ENCODE results near the gene MYH9.
"Not testable (repeated sequence)": the region's sequence is repeated elsewhere in the genome, so short reads cannot be mapped to it uniquely, and the experiment has no call there.

MYH9 gene

DNA sequence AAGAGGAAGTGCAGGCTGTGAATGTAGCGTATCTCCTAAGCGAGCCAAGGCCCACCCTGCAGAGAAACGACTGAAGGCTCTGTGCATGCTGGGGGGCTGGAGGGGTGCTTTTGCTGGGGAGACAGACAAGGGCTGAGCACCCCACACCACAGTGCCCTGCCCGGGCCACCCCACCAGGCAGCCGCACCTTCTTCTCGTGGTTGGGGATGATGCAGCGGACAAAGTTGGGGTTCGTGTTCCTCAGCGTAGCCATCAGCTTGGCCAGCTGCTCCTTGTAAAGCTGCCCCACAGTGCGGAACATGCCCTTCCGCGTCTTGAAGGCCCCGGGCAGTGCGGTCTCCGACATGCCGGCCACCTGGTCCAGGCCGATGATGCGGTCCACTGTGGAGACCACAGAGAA, 81.5 kb downstream of the MYH9 start:
- no peak for DNase-seq

- no peak for DNase-seq
Measured at GRCh38 chr22:36305813-36306212, 82.0 kb downstream of the MYH9 start.

DNA sequence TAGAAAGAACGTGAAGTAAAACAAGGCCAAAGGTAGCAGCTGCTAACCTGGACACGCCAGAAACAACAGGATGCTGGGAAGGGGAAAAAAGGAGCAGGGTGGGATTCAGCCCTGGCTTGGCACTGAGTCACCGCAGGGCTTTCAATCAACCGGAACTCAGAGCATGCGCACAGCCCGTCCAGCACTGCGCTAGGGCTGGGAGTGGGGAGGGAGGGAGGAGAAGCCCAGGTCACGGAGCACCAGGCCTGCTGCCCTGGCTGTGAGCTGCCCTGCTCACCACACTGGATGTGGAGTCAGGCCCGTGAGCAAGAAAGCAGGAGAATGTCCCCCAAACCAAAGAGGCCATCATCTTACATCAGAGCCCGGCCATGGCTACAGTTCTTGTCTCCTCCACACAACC, 83.3 kb downstream of the MYH9 start:
- no peak for DNase-seq

DNA sequence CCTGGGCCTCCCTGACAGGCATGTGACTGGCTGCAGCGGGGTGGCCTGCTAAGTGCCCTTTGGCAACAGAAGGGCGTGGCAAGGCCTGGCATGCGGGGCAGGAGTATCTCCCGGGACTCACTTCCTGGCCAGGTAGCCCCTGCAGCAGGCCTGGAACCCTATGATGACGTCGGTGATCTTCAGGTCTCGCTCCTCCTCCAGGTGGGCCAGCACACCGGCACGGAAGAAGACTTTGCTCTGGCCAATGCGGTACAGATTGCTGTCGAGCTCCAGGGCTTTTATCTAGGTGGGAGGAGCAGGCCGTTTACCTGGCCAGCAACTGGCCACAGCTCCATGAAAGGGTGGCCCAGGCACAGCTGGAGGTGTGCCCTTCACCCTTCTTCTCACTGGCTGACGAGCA, 83.9 kb downstream of the MYH9 start:
- DNase-seq: no peak

DNA sequence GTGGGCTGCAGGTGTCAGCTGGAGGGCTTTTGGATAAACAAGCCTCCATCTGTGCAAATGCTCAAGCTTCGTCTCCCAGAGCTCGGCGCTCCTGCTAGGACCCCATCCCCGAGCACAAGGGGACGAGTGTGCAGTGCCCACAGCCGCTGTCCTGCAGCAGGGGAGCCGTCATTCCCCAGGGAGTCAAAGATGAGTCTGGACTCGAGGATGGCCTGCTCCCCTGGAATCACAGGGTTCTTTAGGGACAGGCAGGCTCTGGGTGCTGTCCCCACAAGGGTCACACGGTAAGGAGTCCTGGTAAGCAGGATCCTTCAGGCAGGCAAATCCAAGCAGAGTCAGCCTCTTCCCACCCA, 84.7 kb downstream of the MYH9 start:
- no peak for DNase-seq

DNA sequence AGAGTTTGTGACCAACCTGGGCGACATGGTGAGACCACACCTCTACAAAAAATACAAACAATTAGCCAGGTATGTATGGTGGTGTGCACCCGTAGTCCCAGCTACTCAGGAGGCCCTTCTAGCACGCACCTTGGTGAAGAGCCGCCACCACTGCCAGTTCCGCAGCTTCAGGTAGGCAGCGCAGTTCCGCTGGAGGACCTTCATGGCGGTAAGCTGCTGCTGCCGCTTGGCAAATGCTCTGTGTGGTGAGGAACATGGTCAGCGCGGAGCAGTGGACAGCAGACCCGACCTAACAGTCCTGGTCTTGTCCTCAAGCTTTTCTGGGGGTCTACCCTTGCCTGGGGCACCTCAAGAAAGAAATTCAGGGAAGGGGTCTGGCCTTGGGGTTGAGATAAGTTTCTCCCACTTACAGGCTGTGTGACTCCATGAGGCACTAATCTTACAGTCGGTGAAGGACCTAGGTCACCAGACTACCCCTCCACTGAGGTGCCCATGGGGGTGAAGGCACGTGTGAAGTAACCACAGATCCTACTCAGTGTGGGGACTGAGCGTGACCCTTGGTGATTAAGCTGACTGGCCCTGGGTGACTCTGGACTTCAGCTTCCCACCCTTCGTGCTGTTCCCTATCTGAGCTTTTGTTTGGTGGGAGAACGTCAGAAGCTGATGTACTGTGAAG, 85.2 kb downstream of the MYH9 start:
- no peak for DNase-seq

GRCh38 chr22:36301851-36302250, 85.9 kb downstream of the MYH9 start:
- DNase-seq: no peak

GRCh38 chr22:36301384-36301828, 86.4 kb downstream of the MYH9 start:
- peak; percentile 83 for DNase-seq

GRCh38 chr22:36300396-36301212, 87.2 kb downstream of the MYH9 start:
- DNase-seq: no peak

DNA sequence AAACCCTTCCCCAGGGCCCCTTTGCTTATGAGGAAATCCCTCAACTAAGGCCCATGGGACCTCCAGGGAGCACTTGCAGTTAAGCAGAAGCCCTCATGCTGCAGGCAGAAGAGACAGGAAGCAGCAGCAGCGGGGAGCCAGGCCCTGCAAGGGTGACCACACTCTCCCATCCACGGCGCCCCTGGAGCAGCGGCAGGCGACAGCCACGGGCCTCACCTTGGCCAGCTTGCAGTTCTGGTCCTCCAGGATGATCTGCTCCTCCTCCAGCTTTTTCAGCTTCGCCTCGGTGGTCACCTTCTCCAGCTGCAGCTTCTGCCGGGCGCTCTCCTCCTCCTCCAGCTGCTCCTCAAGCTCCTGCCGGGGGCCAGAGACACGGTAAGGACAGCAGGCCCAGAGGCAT, 87.9 kb downstream of the MYH9 start:
- no peak for DNase-seq

DNA sequence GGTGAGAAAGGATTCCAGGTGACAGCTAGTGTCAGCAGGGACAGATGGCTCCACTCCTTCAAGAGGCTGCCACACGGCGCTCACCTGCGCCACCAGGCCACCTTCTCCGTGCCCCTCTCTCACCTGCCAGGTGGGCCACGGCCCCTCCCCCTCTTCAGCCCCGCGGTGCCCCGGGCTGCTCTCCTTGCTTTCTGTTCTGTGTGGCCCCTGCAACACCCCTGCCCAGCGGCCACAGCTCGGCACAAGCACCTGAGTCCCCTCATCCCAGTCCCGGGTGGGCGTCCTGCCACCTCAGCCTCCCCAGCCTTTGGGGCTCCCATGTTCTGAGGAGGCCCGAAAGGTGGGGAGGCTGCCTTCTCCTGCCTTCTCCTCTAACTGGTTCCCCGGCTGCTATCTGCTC, 88.5 kb downstream of the MYH9 start:
- no peak for DNase-seq

DNA sequence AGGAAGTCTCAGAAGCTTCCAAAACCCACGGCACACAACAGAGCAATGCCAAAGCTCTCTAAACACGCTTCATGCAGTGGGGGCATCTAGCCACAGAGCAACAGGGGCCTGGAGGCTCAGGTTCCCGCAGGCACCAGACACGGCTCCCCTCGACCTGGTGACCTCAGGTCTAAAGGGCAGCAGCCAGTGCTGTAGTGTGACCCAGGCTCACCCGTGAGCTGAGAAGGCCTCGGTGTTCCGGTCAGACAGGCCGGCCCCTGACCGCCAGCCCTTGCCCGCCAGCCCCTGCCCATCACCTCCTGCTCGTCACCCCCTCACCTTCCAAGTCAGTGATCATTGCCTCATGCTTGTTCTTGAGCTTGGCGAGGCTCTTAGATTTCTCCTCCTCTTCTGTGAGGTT, 89.2 kb downstream of the MYH9 start:
- DNase-seq: no peak

DNA sequence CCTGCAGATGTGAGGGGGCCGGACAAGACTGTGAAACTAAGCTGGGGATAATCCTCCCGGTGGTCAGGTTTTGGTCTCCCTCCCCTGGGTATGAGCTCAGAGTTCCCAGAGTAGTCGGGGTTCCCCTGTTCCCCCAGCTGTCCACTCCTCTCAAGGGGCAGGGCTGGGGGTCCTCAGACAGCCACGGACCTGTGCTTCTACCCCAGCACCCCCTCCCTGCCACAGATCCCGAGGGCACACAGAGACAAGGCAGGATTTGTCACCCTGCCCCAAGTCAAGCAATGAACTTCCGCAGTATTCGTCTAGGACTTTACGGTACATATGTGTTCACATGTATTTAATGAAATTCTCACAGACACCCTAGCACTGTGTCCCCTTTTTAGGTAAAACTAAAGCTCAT, 89.6 kb downstream of the MYH9 start:
- no peak for DNase-seq

GRCh38 chr22:36297568-36297967, 90.2 kb downstream of the MYH9 start:
- no peak for DNase-seq

- DNase-seq: no peak
Measured at GRCh38 chr22:36296690-36297089, 91.1 kb downstream of the MYH9 start.

GRCh38 chr22:36295247-36295646, 92.5 kb downstream of the MYH9 start:
- DNase-seq: no peak

DNA sequence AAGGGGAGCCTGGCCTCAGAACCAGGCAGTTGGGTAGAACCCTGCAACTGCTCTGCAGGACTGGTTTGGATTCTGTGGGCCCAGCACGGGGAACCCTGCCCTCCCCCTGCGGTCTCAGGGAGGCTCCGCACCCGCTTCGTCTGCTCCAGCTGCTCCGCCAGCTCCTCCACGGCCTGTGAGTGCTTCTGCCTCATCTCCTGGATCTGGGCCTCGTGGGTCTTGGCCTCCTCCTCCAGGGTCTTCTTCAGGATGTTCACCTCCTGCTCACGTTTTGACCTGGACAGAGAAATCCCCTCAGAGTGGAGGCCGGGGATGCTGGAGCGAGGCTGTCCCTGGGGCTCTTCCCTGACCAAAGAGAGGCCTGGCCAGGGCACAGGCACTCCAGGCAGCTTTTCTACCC, 93.0 kb downstream of the MYH9 start:
- no peak for DNase-seq

- no peak for DNase-seq
Measured at GRCh38 chr22:36294293-36294620, 93.5 kb downstream of the MYH9 start.

GRCh38 chr22:36293606-36294292, 94.0 kb downstream of the MYH9 start:
- no peak for DNase-seq

GRCh38 chr22:36292823-36293530, 94.8 kb downstream of the MYH9 start:
- DNase-seq: no peak

- DNase-seq: no peak
Measured at GRCh38 chr22:36291831-36292740, 95.7 kb downstream of the MYH9 start.

- not testable (repeated sequence) for DNase-seq
Measured at GRCh38 chr22:36290391-36291075, 97.2 kb downstream of the MYH9 start.
